Trophoblast cell (in vitro differentiated cells and primary cell): ENCODE measurements around the gene SPATS2L.

Experiments
- DNase-seq, 2 donors: peaks; one replicate each; pipeline ENCODE4 v3.0.0-alpha.2; 2016
- H2AFZ ChIP-seq: 2 replicates; pipeline ENCODE4 v1.6.1; 2013; ENCODE audit warnings: low read length, moderate library complexity, mild to moderate bottlenecking; ENCODE audit not compliant: insufficient read depth, poor library complexity
- H2AK5ac ChIP-seq: 2 replicates; pipeline ENCODE4 v1.6.1; 2013; ENCODE audit warnings: mild to moderate bottlenecking, low read length
- H2BK120ac ChIP-seq: 2 replicates; pipeline ENCODE4 v1.6.1; 2013; ENCODE audit warnings: low read length, mild to moderate bottlenecking, moderate library complexity; ENCODE audit not compliant: insufficient read depth, poor library complexity
- H2BK12ac ChIP-seq: 2 replicates; pipeline ENCODE4 v1.6.1; 2013; ENCODE audit warnings: mild to moderate bottlenecking, low read length, moderate library complexity
- H2BK5ac ChIP-seq: 2 replicates; pipeline ENCODE4 v1.6.1; 2013; ENCODE audit warnings: low read length, low read depth, moderate library complexity, mild to moderate bottlenecking; ENCODE audit not compliant: poor library complexity
- H3K14ac ChIP-seq: 2 replicates; pipeline ENCODE4 v1.6.1; 2013; ENCODE audit warnings: mild to moderate bottlenecking, low read length
- H3K18ac ChIP-seq: 2 replicates; pipeline ENCODE4 v1.6.1; 2013; ENCODE audit warnings: mild to moderate bottlenecking, low read length
- H3K23ac ChIP-seq: 2 replicates; pipeline ENCODE4 v1.6.1; 2013; ENCODE audit warnings: low read length
- H3K27ac ChIP-seq: 2 replicates; pipeline ENCODE4 v1.5.1; 2013; ENCODE audit warnings: low read depth, mild to moderate bottlenecking, inconsistent platforms, low read length, moderate library complexity
- H3K27me3 ChIP-seq: 2 replicates; pipeline ENCODE4 v1.6.1; 2013; ENCODE audit warnings: inconsistent platforms, mild to moderate bottlenecking, low read length, moderate library complexity; ENCODE audit not compliant: insufficient read depth
- H3K36me3 ChIP-seq, 2 experiments: 1 replicate in 1 of 2; 2 replicates in 1 of 2; pipeline ENCODE4 v1.6.1; 2013; ENCODE audit warnings: low read length in 2 of 2, mild to moderate bottlenecking in 2 of 2, moderate library complexity in 1 of 2; ENCODE audit not compliant: insufficient read depth in 2 of 2, control insufficient read depth in 1 of 2
- H3K4ac ChIP-seq: 2 replicates; pipeline ENCODE4 v1.6.1; 2013; ENCODE audit warnings: low read depth, mild to moderate bottlenecking, low read length, moderate library complexity
- H3K4me1 ChIP-seq, 2 experiments: 1 replicate in 1 of 2; 2 replicates in 1 of 2; pipeline ENCODE4 v1.6.1; 2013; ENCODE audit warnings: low read length in 2 of 2, mild to moderate bottlenecking in 2 of 2, moderate library complexity in 1 of 2; ENCODE audit not compliant: insufficient read depth in 2 of 2, control insufficient read depth in 1 of 2
- H3K4me2 ChIP-seq: 2 replicates; pipeline ENCODE4 v1.6.1; 2013; ENCODE audit warnings: inconsistent platforms, mild to moderate bottlenecking, low read length, moderate library complexity
- H3K4me3 ChIP-seq: 2 replicates; pipeline ENCODE4 v1.5.1; 2013; ENCODE audit warnings: mild to moderate bottlenecking, low read depth, low read length, inconsistent platforms
- H3K79me1 ChIP-seq: one replicate; pipeline ENCODE4 v1.6.1; 2013; ENCODE audit warnings: low read length
- H3K79me2 ChIP-seq: 2 replicates; pipeline ENCODE4 v1.6.1; 2013; ENCODE audit warnings: low read length, mild to moderate bottlenecking; ENCODE audit not compliant: control insufficient read depth, insufficient read depth, poor library complexity
- H3K9ac ChIP-seq: 2 replicates; pipeline ENCODE4 v1.6.1; 2013; ENCODE audit warnings: mild to moderate bottlenecking, low read length
- H3K9me3 ChIP-seq: 2 replicates; pipeline ENCODE4 v1.6.1; 2013; ENCODE audit warnings: low read depth, mild to moderate bottlenecking, control low read depth, inconsistent platforms, low read length; ENCODE audit not compliant: insufficient read depth
- H4K12ac ChIP-seq: 2 replicates; pipeline ENCODE4 v1.6.1; 2013; ENCODE audit warnings: low read depth, mild to moderate bottlenecking, low read length, moderate library complexity
- H4K8ac ChIP-seq: 2 replicates; pipeline ENCODE4 v1.6.1; 2013; ENCODE audit warnings: low read depth, mild to moderate bottlenecking, low read length, moderate library complexity
- H4K91ac ChIP-seq: one replicate; pipeline ENCODE4 v1.6.1; 2013; ENCODE audit warnings: low read depth, mild to moderate bottlenecking, low read length, moderate library complexity
- WGBS: extraction: QIAGEN DNeasy Blood & Tissue Kit; methylation state at CpG from one replicate; pipeline ENCODE4 v1.1.7; 2013; ENCODE audit warnings: missing lambda C conversion rate; ENCODE audit not compliant: insufficient read length, insufficient coverage; ENCODE audit errors: extremely low coverage; 5-methylcytosine and 5-hydroxymethylcytosine counted together

The SPATS2L gene

GRCh38 chr2:200470230-200470629 lies 163.7 kb downstream of the SPATS2L start:
- Histone ChIP-seq H2BK120ac (no peak overlapping the region), H3K4me3 (no peak overlapping the region), H3K27ac (no peak overlapping the region), H3K4ac (no peak overlapping the region), H2AK5ac (no peak overlapping the region), H3K4me2 (no peak overlapping the region), H2BK12ac (no peak overlapping the region), H3K14ac (no peak overlapping the region), H2AFZ (no peak overlapping the region), H3K9ac (no peak overlapping the region), H4K12ac (no peak overlapping the region), H4K91ac (no peak overlapping the region), H4K8ac (no peak overlapping the region), H3K79me2 (no peaks in the 10 kb centered on the region), H2BK5ac (no peak overlapping the region), H3K9me3 (no peaks in the 10 kb centered on the region), H3K36me3 (peaks cover 49 to 62% of the 10 kb centered on the region in 2 experiments), H3K27me3 (no peaks in the 10 kb centered on the region), H3K79me1 (no peaks in the 10 kb centered on the region), H3K18ac (no peak overlapping the region), H3K23ac (no peak overlapping the region), H3K4me1 (peaks cover 2 to 5% of the 10 kb centered on the region in 2 experiments)
- no peak for DNase-seq
- WGBS: no CpG with 5 or more reads among the region's 3 CpGs

- Histone ChIP-seq H3K4me2 (no peak overlapping the region), H3K23ac (no peak overlapping the region), H3K14ac (no peak overlapping the region), H2BK120ac (no peak overlapping the region), H2BK12ac (no peak overlapping the region), H3K9ac (no peak overlapping the region), H2AK5ac (no peak overlapping the region), H2AFZ (no peak overlapping the region), H4K12ac (no peak overlapping the region), H3K36me3 (peaks cover 48 to 61% of the 10 kb centered on the region in 2 experiments), H4K91ac (no peak overlapping the region), H2BK5ac (no peak overlapping the region), H3K79me2 (no peaks in the 10 kb centered on the region), H3K18ac (no peak overlapping the region), H4K8ac (no peak overlapping the region), H3K9me3 (no peaks in the 10 kb centered on the region), H3K27ac (no peak overlapping the region), H3K4me3 (no peak overlapping the region), H3K27me3 (no peaks in the 10 kb centered on the region), H3K4ac (no peak overlapping the region), H3K79me1 (no peaks in the 10 kb centered on the region), H3K4me1 (peaks cover 2 to 5% of the 10 kb centered on the region in 2 experiments)
- DNase-seq: peak in 1 of 2 donors; percentile 41
- no CpG with 5 or more reads among the region's 8 CpGs for WGBS
These were observed 164.9 kb downstream of the SPATS2L start for GRCh38 chr2:200471324-200471848.

- H4K12ac ChIP-seq: no peak overlapping the region
- H2BK12ac ChIP-seq: no peak overlapping the region
- H3K14ac ChIP-seq: no peak overlapping the region
- H2AFZ ChIP-seq: no peak overlapping the region
- no peak overlapping the region for H2BK120ac ChIP-seq
- H4K91ac ChIP-seq: no peak overlapping the region
- no CpG with 5 or more reads among the region's 8 CpGs for WGBS
- H3K9ac ChIP-seq: no peak overlapping the region
- peaks cover 50 to 63% of the 10 kb centered on the region in 2 experiments for H3K36me3 ChIP-seq
- H3K18ac ChIP-seq: no peak overlapping the region
- no peaks in the 10 kb centered on the region for H3K79me2 ChIP-seq
- no peak overlapping the region for H3K23ac ChIP-seq
- no peak for DNase-seq
- H3K4me3 ChIP-seq: no peak overlapping the region
- H4K8ac ChIP-seq: no peak overlapping the region
- no peak overlapping the region for H2AK5ac ChIP-seq
- peaks cover 2 to 4% of the 10 kb centered on the region in 2 experiments for H3K4me1 ChIP-seq
- no peaks in the 10 kb centered on the region for H3K79me1 ChIP-seq
- no peak overlapping the region for H3K27ac ChIP-seq
- no peak overlapping the region for H2BK5ac ChIP-seq
- no peaks in the 10 kb centered on the region for H3K9me3 ChIP-seq
- no peaks in the 10 kb centered on the region for H3K27me3 ChIP-seq
- no peak overlapping the region for H3K4me2 ChIP-seq
- no peak overlapping the region for H3K4ac ChIP-seq
These were observed 165.6 kb downstream of the SPATS2L start for GRCh38 chr2:200471928-200472645.

- no peak overlapping the region for H3K14ac ChIP-seq
- DNase-seq: no peak
- H3K23ac ChIP-seq: no peak overlapping the region
- no peak overlapping the region for H3K4me2 ChIP-seq
- H3K79me2 ChIP-seq: no peaks in the 10 kb centered on the region
- no peak overlapping the region for H3K4me3 ChIP-seq
- H4K91ac ChIP-seq: no peak overlapping the region
- no peak overlapping the region for H2BK120ac ChIP-seq
- H2AFZ ChIP-seq: no peak overlapping the region
- no peak overlapping the region for H3K9ac ChIP-seq
- H4K8ac ChIP-seq: no peak overlapping the region
- H3K18ac ChIP-seq: no peak overlapping the region
- peaks cover 52 to 62% of the 10 kb centered on the region in 2 experiments for H3K36me3 ChIP-seq
- H2AK5ac ChIP-seq: no peak overlapping the region
- H3K4ac ChIP-seq: no peak overlapping the region
- no peak overlapping the region for H2BK12ac ChIP-seq
- H3K79me1 ChIP-seq: no peaks in the 10 kb centered on the region
- no peak overlapping the region for H2BK5ac ChIP-seq
- no peak overlapping the region for H3K27ac ChIP-seq
- H3K9me3 ChIP-seq: no peaks in the 10 kb centered on the region
- H3K27me3 ChIP-seq: no peaks in the 10 kb centered on the region
- peaks cover under 1 to 2% of the 10 kb centered on the region in 2 experiments for H3K4me1 ChIP-seq
- no peak overlapping the region for H4K12ac ChIP-seq
- no CpG with 5 or more reads among the region's 14 CpGs for WGBS
These were observed 166.5 kb downstream of the SPATS2L start for GRCh38 chr2:200472853-200473464.
